Osteoblast (primary cell): ENCODE data around the gene MCC. TPM values are rescaled to one million over a fixed set of nuclear protein-coding genes. Genes with fewer than 3 reads are reported as not detected.

Source experiments
- DNase-seq: peaks from one replicate; pipeline ENCODE4 v3.0.0; 2011; ENCODE audit warnings: low spot score, mixed read lengths; ENCODE audit not compliant: insufficient read length; ENCODE audit errors: missing footprints
- H2AFZ ChIP-seq: 2 replicates; pipeline ENCODE4 v1.6.0; 2011; ENCODE audit warnings: mild to moderate bottlenecking, low read length
- H3K27ac ChIP-seq: 2 replicates; pipeline ENCODE4 v1.5.1; 2011; ENCODE audit warnings: mild to moderate bottlenecking, low read depth, low read length, moderate library complexity
- H3K27me3 ChIP-seq: 2 replicates; pipeline ENCODE4 v1.6.0; 2012; ENCODE audit warnings: mild to moderate bottlenecking, control low read depth, inconsistent platforms, low read length, moderate library complexity; ENCODE audit not compliant: insufficient read depth
- H3K36me3 ChIP-seq: 2 replicates; pipeline ENCODE4 v1.5.1; 2011; ENCODE audit warnings: mild to moderate bottlenecking, low read length, control low read depth, moderate library complexity; ENCODE audit not compliant: insufficient read depth
- H3K4me1 ChIP-seq: 2 replicates; pipeline ENCODE4 v1.5.1; 2011; ENCODE audit warnings: mild to moderate bottlenecking, low read length, control low read depth, moderate library complexity; ENCODE audit not compliant: insufficient read depth
- H3K4me2 ChIP-seq: 2 replicates; pipeline ENCODE4 v1.6.0; 2011; ENCODE audit warnings: mild to moderate bottlenecking, low read length; ENCODE audit not compliant: insufficient read depth
- H3K4me3 ChIP-seq: fragments of 200-600 bp; sonication (generic); 3 replicates; pipeline ENCODE4 v1.5.1; 2012; ENCODE audit warnings: mild to moderate bottlenecking, low read length, inconsistent platforms; ENCODE audit not compliant: insufficient read depth
- H3K79me2 ChIP-seq: 2 replicates; pipeline ENCODE4 v1.6.0; 2012; ENCODE audit warnings: mild to moderate bottlenecking, low read length, control low read depth, inconsistent platforms; ENCODE audit not compliant: insufficient read depth
- H3K9me3 ChIP-seq: 2 replicates; pipeline ENCODE4 v1.5.1; 2011; ENCODE audit warnings: low read depth, low read length, control low read depth
- H4K20me1 ChIP-seq: 2 replicates; pipeline ENCODE4 v1.6.0; 2012; ENCODE audit warnings: mild to moderate bottlenecking, low read length, control low read depth; ENCODE audit not compliant: insufficient read depth
- CTCF ChIP-seq: IDR thresholded peaks from 2 replicates; pipeline ENCODE4 v1.5.1; 2011; ENCODE audit warnings: mild to moderate bottlenecking, low read depth, low read length, moderate library complexity; ENCODE audit errors: extremely low read depth
- total RNA-seq: library from RNA; depleted of rRNA; stranded (reverse); fragments of >200 nt; gene quantifications from 2 replicates; pipeline ENCODE4 v1.2.3, GENCODE V29; 2012

Gene MCC
- total RNA-seq, 1 donor, result 45.6 TPM

GRCh38 chr5:113331209-113331551 is 157.1 kb downstream of the MCC start:
- H3K27ac ChIP-seq, result peak overlapping the region; percentile 7
- peaks cover 9% of the 10 kb centered on the region for H3K4me1 ChIP-seq
- H3K27me3 ChIP-seq, result no peaks in the 10 kb centered on the region
- DNase-seq, result no peak
- no peak overlapping the region for H2AFZ ChIP-seq
- H4K20me1 ChIP-seq, result no peaks in the 10 kb centered on the region
- peak overlapping the region; percentile 48 for H3K4me3 ChIP-seq
- H3K4me2 ChIP-seq, result peak overlapping the region; percentile 74
- H3K79me2 ChIP-seq, result no peaks in the 10 kb centered on the region
- no peaks in the 10 kb centered on the region for H3K36me3 ChIP-seq
- no peak for TF ChIP-seq CTCF
- no peaks in the 10 kb centered on the region for H3K9me3 ChIP-seq

- no peak overlapping the region for H2AFZ ChIP-seq
- TF ChIP-seq CTCF, result peak; percentile 29
- no peaks in the 10 kb centered on the region for H4K20me1 ChIP-seq
- H3K9me3 ChIP-seq, result no peaks in the 10 kb centered on the region
- peak overlapping the region; percentile 7 for H3K27ac ChIP-seq
- no peaks in the 10 kb centered on the region for H3K36me3 ChIP-seq
- H3K4me1 ChIP-seq, result peaks cover 9% of the 10 kb centered on the region
- H3K27me3 ChIP-seq, result no peaks in the 10 kb centered on the region
- peak overlapping the region; percentile 74 for H3K4me2 ChIP-seq
- H3K4me3 ChIP-seq, result peak overlapping the region; percentile 48
- DNase-seq, result no peak
- no peaks in the 10 kb centered on the region for H3K79me2 ChIP-seq
Observed at GRCh38 chr5:113330533-113331208, 157.6 kb downstream of the MCC start.

GRCh38 chr5:113329981-113330380 is 158.3 kb downstream of the MCC start:
- Histone ChIP-seq H3K36me3 (no peaks in the 10 kb centered on the region), H2AFZ (no peak overlapping the region), H3K27me3 (no peaks in the 10 kb centered on the region), H3K79me2 (no peaks in the 10 kb centered on the region), H4K20me1 (no peaks in the 10 kb centered on the region), H3K4me1 (peaks cover 9% of the 10 kb centered on the region), H3K9me3 (no peaks in the 10 kb centered on the region), H3K27ac (no peak overlapping the region), H3K4me3 (no peak overlapping the region), H3K4me2 (no peak overlapping the region)
- DNase-seq, result no peak
- no peak for TF ChIP-seq CTCF

- no peaks in the 10 kb centered on the region for H3K79me2 ChIP-seq
- no peak overlapping the region for H3K27ac ChIP-seq
- no peaks in the 10 kb centered on the region for H3K9me3 ChIP-seq
- no peaks in the 10 kb centered on the region for H3K4me1 ChIP-seq
- H3K36me3 ChIP-seq, result no peaks in the 10 kb centered on the region
- H3K27me3 ChIP-seq, result no peaks in the 10 kb centered on the region
- no peak overlapping the region for H3K4me3 ChIP-seq
- no peak for TF ChIP-seq CTCF
- H4K20me1 ChIP-seq, result no peaks in the 10 kb centered on the region
- H3K4me2 ChIP-seq, result no peak overlapping the region
- no peak overlapping the region for H2AFZ ChIP-seq
- no peak for DNase-seq
Observed at GRCh38 chr5:113325054-113325453, 163.2 kb downstream of the MCC start.
